Progenitor cell of endocrine pancreas (in vitro differentiated cells): Measurements from ENCODE around the gene WWC2. TPM values are rescaled to one million over a fixed set of nuclear protein-coding genes. Genes with fewer than 3 reads are reported as not detected.

Experiments used
- DNase-seq: peaks from one replicate; pipeline ENCODE4 v3.0.0; 2021; ENCODE audit warnings: low spot score; ENCODE audit not compliant: unreplicated experiment
- H3K27ac Mint-ChIP-seq: 2 replicates; pipeline ENCODE4 v1.8.0; 2021; ENCODE audit warnings: mild to moderate bottlenecking, moderate library complexity, mixed read lengths
- H3K27me3 Mint-ChIP-seq: 2 replicates; pipeline ENCODE4 v1.8.0; 2021; ENCODE audit warnings: mixed read lengths
- H3K36me3 Mint-ChIP-seq: 2 replicates; pipeline ENCODE4 v1.8.0; 2022; ENCODE audit warnings: mixed read lengths; ENCODE audit not compliant: insufficient read depth
- H3K4me1 Mint-ChIP-seq: 2 replicates; pipeline ENCODE4 v1.8.0; 2021; ENCODE audit warnings: low read depth, mixed read lengths
- H3K4me3 Mint-ChIP-seq: 2 replicates; pipeline ENCODE4 v1.8.0; 2021; ENCODE audit warnings: low read depth, mild to moderate bottlenecking, moderate library complexity, mixed read lengths
- H3K9me3 Mint-ChIP-seq: 2 replicates; pipeline ENCODE4 v1.8.0; 2021; ENCODE audit warnings: low read depth, mixed read lengths
- CTCF ChIP-seq: fragments of 200-600 bp; sonication (generic); IDR thresholded peaks from one replicate; pipeline ENCODE4 v1.5.0; 2021; ENCODE audit warnings: antibody characterized with exemption, mild to moderate bottlenecking; ENCODE audit not compliant: unreplicated experiment
- long read RNA-seq: library from polyadenylated mRNA; unstranded; transcript quantifications from one replicate; pipeline ENCODE4 v2.0.0, GENCODE V29; 2020
- total RNA-seq: library from RNA; stranded (reverse); gene quantifications from 2 replicates; pipeline ENCODE4 v1.2.1, GENCODE V29; 2021

Gene WWC2
- 57.0 and 61.2 TPM in 2 replicates for total RNA-seq
- long read RNA-seq, partial matches to known transcripts, result 15 of 25 reads
- long read RNA-seq, other reads (novel, unspliced or antisense), result 10 of 25 reads

GRCh38 chr4:183098723-183099536 is at the start of gene WWC2:
Gene WWC2, plus strand, starts transcription at chr4:183099257. Its CDS starts 235 bp downstream, at chr4:183099492.
- Mint-ChIP-seq H3K27me3 (peaks cover 22% of the 10 kb centered on the region), H3K27ac (peak within 1 kb of the TSS; percentile 94), H3K36me3 (peaks cover 2% of the 10 kb centered on the region), H3K9me3 (no peaks in the 10 kb centered on the region), H3K4me3 (peak within 1 kb of the TSS; percentile 76), H3K4me1 (peaks cover 35% of the 10 kb centered on the region)
- no peak for TF ChIP-seq CTCF
- DNase-seq, result peak; percentile 89

DNA sequence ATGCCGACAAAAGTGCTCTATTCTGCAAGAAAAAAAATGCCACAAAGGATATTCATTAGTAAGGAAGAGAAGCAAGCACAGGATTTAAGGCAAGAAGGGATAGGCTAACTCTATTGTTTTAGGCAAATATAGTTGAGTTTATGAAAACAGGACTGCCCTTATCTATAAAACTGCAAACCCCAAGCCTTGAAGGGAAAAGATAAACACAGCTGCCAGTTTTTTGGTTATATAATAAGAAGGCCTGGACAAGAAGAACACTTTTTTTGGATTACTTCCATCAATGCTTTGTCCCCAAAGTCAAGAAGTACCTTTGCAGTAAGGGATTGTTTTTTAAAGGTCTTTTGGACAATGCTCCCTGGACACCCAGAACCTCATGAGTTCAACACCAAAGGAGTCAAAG is 45.4 kb upstream of the WWC2 start:
- Mint-ChIP-seq H3K4me1 (peaks cover 1% of the 10 kb centered on the region), H3K9me3 (peaks cover 14% of the 10 kb centered on the region), H3K36me3 (no peaks in the 10 kb centered on the region), H3K27me3 (no peaks in the 10 kb centered on the region), H3K4me3 (no peak overlapping the region), H3K27ac (no peak overlapping the region)
- DNase-seq, result no peak
- no peak for TF ChIP-seq CTCF

DNA sequence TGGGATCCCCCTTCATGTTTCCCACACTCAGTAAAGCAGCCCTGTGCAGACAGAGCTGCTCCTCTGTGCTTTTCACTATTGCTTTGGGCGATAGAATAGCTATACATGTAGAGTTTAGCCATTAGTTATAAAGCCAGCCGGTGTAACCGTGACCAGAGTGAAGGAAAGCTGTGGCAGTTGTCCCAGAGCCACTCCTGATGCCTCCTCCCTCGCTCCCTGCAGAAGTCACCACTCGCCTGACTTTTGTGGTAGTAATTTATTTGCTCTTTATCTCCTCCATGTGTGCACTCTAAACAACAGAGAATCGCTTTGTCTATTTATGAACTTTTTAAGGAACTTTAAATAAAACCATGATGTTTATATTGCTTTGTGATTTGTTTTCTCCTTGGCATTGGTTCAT is 41.8 kb upstream of the WWC2 start:
- no peak overlapping the region for H3K27ac Mint-ChIP-seq
- H3K27me3 Mint-ChIP-seq, result no peaks in the 10 kb centered on the region

GRCh38 chr4:183059797-183060196 is 39.3 kb upstream of the WWC2 start:
- DNase-seq, result no peak
- Mint-ChIP-seq H3K36me3 (no peaks in the 10 kb centered on the region), H3K27me3 (no peaks in the 10 kb centered on the region), H3K9me3 (peaks cover 7% of the 10 kb centered on the region), H3K27ac (no peak overlapping the region), H3K4me3 (no peak overlapping the region), H3K4me1 (peaks cover 1% of the 10 kb centered on the region)
- TF ChIP-seq CTCF, result no peak

More for the DNA sequence above, 41.8 kb upstream of the WWC2 start:
- H3K36me3 Mint-ChIP-seq, result no peaks in the 10 kb centered on the region
- no peak for TF ChIP-seq CTCF
- no peak overlapping the region for H3K4me3 Mint-ChIP-seq
- peaks cover 1% of the 10 kb centered on the region for H3K4me1 Mint-ChIP-seq
- peaks cover 3% of the 10 kb centered on the region for H3K9me3 Mint-ChIP-seq
- DNase-seq, result no peak

GRCh38 chr4:183068502-183068901 is 30.6 kb upstream of the WWC2 start:
- Mint-ChIP-seq H3K9me3 (peaks cover 23% of the 10 kb centered on the region), H3K27ac (no peak overlapping the region), H3K4me1 (peaks cover 2% of the 10 kb centered on the region), H3K27me3 (no peaks in the 10 kb centered on the region), H3K36me3 (peaks cover 2% of the 10 kb centered on the region), H3K4me3 (no peak overlapping the region)
- TF ChIP-seq CTCF, result no peak
- DNase-seq, result no peak
